ENCODE measurements around the gene SH3RF3.

GRCh38 chr2:109353806-109354745, 225.1 kb downstream of the SH3RF3 start:
- no peak for TF ChIP-seq CTCF (IDR thresholded peaks at IDR 0.05)
- TF ChIP-seq POLR2A (IDR thresholded peaks at IDR 0.05), result no peak
